NAMALWA (cell line): ENCODE data around the gene QSOX2.

ENCODE experiments used
- DNase-seq: peaks from one replicate; pipeline ENCODE4 v3.0.0-alpha.2; 2015; ENCODE audit warnings: low spot score

QSOX2 gene

DNA sequence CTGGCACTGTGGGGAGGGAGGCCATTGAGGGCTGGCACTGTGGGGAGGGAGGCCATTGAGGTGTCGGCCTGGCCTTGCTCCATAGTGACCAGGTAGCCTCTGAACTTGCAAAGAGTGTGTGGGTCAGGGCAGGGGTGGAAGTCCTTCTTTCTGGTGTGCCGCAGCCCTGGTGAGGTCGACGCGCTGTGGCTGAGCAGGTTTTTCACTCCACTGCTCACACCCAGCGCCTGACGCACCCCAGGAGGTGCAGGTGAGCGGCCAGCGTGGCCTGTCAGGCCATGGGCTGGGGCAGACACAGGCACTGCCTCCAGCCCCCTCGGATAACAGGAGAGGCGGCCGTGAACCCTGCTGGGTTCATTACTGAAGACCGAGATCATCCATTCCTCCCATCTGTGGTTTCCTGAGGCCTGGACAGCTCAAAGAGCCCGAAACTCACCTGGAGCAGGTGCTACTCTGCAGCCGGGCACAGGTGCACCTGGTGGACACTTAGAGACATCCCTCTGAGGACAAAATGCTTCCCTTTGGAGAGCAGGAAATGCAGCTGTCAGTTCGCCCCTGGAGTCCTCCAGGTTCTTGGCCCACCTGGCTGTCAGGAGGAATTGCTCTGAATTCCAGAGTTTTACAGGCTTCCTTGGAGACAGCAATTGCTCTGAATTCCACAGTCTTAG, 73.1 kb downstream of the QSOX2 start:
- no peak for DNase-seq

- no peak for DNase-seq
Measured at GRCh38 chr9:136171801-136172411, 73.7 kb downstream of the QSOX2 start.

DNA sequence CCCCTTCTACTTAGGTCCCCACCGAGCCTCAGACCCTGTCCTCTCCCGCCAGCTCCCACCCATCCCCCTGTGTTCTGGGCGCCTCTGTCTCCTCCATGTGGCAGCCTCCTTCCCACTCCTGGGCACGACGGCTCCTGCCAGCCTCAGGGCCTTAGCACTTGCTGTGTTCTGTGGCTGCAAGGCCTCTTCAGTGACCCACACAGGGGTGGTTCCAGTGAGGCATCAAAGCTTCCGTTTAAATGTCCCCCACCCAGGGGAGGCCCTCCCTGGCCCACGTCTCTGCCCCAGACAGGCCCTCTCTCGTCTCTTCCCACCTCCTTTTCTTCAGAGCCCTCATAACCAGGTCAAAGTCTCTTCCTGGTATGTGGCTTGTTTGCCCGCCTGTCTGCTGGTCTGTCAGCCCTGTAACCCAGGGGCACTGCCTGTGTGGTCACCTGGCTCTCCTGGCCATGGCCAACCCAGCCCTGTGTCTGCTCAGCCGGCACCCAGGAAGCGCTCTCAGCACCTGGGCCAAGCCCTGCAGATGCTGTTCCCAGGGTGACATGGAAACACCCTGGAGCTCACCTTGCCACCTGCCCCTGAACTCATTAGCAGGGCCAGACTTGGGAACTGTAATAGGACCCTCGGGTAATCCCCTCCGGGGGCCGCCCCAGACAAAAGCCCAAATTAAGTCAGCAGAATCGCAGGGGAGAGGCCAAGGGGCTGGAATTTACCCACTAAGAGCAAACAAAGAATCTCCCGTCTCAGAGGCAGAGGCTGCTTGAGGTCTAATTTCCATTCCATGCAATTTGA, 74.4 kb downstream of the QSOX2 start:
- no peak for DNase-seq

DNA sequence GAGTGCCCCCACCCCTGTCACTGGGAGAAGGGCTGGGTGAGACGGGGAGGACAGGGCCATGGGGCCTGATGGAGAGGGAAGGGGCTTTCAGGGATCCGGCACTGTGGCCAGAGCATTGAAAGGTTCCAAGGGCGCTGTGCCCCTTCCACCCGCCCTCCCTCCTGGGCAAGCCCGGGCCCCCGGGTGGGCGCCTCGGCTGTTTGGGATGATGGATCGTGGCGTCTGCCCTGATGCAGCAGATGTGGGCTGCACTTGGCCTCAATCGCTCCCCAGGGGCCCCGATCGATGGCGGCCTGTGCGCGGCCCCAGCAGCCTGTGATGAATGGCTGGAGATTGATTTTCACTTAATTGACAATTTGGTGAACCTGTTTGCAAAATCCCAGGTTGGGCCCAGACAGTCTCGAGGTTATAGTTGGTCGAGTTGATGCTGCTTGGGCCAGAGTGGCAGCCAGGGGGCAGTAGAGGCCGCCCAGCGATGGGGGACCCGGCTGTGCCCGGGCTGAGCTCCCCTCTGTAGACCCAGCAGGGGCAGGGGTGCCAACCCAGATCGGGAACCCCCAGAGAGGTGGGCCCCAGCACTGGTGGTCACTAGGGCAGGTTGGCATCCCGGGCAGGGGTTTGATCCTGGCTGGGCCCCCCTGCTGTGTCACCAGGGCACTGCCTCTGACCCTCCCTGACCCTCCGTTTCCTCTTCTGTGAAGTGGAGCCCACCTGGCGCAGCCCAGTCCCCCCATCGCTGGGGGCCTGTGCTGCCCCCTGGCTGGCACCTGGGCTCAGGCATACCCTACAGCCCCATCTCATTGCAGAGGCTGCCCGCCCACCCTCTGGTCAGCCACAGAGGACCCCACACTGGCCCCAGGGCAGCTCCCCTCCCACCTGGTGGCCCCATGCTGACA, 75.4 kb downstream of the QSOX2 start:
- peak; percentile 69 for DNase-seq

DNA sequence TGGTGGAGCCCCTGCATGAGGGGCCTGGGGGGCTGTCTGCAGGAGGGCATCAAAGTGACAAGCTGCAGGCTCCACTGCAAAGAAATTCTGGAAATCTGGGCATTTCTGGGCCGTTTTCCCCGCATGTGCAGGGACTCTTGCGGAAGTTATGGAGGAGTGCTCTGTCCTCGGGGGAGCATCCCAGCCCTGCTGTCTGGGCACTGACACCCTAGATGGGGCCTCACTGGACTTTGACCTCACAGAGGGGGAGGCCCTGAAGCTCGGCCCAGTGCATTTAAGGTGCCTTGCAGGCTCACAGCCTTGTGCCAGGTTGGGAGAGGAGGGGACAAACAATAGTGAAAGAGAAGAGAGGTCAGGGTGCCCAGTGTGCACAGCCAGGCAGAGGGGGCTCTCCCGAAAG, 76.1 kb downstream of the QSOX2 start:
- DNase-seq, result no peak

DNA sequence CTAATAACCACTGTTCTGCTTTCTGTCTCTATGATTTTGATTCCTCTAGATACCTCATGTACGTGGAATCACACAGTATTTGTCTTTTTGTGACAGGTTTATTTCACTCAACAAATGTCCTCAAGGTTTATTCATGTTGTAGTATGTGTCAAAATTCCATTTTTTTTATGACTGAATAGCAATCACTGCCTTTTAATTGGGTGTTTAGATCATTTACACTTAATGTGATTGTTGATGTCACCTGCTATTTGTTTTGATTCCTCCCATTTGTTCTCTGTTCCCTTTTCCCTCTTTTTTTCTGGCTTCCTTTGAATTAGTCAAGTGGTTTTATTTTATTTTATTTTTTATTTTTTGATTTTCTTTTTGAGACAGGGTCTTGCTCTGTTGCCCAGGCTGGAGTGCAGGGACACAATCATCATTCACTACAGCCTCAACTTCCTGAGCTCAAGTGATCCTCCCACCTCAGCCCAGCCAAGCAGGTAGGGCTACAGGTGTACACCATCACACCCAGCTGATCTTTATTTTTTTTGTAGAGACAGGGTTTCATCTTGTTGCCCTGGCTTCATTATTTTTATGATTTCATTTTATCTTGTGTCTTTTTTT, 82.3 kb downstream of the QSOX2 start:
- DNase-seq, result no peak

DNA sequence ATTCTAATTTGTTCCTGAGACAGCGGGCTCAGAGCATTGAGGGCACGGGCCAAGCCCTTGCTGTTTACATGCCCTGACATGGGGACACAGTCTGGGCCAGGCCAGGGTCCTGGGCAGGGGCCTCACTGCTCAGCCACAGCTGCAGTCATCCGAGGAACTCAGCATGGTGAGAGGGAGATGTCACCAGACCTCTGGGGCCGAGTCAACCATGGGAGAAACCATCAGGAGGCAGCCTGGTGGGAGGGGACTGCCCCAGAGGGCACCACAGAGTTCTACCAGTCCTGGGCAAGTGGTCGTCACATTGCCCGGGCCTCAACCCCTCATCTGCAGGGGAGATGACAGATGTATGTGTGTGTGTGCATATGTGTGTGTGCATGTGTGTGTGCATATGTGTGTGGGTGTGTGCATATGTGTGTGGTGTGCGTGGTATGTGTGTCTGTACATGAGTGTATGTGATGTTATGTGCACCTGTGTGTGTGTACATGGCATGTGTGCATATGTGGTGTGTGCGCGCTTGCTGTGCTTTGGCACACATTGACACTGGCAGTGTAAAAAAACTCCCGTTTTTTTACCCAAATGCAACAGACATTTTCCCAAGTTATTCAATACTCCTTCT, 84.5 kb downstream of the QSOX2 start:
- DNase-seq, result no peak

DNA sequence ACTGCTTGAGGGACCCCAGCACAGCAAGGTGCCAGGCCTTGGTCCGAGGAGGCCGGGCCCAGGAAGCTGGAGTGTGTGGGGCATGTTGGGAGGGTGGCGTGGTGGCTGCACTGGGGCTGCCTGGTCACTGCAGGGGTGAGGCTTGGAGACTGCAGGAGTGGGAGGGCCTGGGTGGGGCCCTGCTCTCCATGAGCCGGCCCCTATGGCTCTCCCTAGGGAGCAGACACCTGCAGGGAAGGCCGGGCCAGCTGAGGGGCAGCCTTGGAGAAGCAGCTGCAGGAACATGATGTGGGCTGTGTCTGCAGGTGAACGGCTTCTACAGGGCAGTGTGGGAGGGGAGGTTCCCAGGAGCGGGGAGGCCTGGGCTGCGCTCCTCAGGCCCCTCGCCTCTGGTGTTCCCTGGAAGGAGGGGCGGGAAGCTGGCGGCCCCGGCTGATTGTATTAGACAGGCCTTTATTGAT, 85.2 kb downstream of the QSOX2 start:
- no peak for DNase-seq

DNA sequence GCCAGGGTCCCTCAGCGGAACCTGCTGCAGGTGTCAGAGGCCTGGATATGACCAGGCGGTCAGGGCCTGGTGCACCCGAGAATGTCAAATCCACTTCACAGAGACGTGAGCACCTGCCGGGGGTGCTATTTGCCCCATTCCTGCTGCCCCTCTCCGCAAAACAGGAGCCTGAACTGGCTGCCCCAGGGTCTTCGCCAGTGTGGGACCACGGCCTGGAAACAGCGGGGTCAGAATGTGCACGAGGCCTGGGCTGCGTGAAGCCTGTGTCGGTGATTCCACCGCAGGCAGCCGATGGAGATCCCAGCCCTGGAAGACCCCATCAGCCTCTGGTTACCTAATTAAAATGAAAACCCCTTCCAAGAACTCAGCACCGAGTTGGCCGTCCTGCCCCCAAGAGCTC, 85.8 kb downstream of the QSOX2 start:
- DNase-seq, result no peak

DNA sequence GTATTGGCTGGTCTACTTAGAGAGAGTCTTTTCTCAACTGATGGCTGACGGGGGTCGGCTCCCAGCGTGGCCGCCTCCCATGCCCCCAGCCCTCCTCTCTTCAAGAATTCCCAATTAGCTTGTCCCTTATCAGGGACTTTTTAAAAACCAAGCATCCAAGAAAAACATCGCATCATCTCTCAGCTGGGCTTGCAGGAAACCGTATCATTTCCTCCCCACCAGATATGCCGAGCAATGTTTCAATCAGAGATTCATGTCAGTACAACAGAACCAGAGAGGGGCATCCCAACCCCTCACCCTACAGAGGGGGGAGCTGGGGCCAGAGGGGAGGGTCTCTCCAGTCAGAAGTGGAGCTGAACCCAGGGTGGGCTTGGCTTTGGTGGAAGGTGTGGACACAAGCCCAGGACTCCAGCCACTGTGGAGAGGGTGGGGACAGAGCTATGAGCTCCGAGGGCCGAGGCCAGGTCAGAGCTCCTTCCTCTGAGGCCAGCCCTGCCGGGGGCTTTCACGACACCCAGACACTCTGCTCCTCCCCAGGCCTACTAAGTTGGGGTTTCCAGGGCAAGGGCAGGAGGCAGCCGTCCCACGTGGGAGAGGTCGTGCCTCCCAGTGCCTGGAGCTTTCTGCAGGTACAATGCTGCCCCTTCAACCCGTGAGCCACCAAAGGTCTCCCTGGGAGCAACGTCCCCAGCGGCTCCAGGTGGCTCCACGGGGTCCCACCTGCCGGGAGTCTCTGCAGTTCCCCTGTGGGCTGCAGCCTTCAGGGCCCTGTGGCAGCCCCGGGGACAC, 87.9 kb downstream of the QSOX2 start:
- no peak for DNase-seq
